ENCODE results near the gene OR2A25.

The OR2A25 gene

DNA sequence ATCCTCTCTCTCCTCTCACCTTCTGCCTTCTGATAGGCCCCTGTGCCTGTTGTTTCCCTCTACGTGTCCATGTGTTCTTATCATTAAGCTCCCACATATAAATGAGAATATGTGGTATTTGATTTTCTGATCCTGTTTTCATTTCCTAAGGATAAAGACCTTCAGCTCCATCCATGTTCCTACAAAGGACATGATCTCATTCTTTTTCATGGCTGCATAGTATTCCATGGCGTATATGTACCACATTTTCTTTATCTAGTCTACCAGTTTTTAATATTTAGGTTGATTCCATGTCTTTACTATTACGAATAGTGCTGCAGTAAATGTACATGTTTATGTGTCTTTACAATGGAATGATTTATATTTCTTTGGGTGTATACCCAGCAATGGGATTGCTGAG is 21.1 kb downstream of the OR2A25 start:
- in situ Hi-C loops (cut with MboI; ENCODE audit: low pct_unique_long_range_greater_than_20kb, low sequenced_read_pairs, unreplicated experiment) = no loop called here
- no peak for DNase-seq (ENCODE audit: low spot score)
- TF ChIP-seq, protein P1, sequence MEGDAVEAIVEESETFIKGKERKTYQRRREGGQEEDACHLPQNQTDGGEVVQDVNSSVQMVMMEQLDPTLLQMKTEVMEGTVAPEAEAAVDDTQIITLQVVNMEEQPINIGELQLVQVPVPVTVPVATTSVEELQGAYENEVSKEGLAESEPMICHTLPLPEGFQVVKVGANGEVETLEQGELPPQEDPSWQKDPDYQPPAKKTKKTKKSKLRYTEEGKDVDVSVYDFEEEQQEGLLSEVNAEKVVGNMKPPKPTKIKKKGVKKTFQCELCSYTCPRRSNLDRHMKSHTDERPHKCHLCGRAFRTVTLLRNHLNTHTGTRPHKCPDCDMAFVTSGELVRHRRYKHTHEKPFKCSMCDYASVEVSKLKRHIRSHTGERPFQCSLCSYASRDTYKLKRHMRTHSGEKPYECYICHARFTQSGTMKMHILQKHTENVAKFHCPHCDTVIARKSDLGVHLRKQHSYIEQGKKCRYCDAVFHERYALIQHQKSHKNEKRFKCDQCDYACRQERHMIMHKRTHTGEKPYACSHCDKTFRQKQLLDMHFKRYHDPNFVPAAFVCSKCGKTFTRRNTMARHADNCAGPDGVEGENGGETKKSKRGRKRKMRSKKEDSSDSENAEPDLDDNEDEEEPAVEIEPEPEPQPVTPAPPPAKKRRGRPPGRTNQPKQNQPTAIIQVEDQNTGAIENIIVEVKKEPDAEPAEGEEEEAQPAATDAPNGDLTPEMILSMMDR (IDR thresholded peaks at IDR 0.05; ENCODE audit: extremely low read depth, insufficient read depth, missing control alignments) = no peak

DNA sequence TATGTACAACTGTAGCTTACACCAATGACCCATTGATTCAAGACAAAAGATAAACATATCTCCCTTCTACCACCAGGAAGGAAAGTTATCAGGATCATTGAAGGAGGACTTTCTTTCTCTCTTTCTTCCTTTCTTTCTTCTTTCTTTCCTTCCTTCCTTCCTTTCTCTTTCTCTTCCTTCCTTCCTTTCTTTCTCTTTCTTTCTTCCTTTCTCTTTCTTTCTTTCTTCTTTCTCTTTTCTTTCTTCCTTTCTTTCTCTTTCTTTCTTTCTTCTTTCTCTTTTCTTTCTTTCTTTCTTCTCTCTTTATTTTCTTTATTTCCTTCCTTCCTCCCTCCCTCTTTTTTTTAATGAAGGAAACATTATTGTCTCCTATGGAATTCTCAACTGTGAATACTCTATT is 29.2 kb downstream of the OR2A25 start:
- in situ Hi-C loops (cut with MboI; ENCODE audit: low pct_unique_long_range_greater_than_20kb, low sequenced_read_pairs, unreplicated experiment) = no loop called here
- no peak for DNase-seq (ENCODE audit: low spot score)

DNA sequence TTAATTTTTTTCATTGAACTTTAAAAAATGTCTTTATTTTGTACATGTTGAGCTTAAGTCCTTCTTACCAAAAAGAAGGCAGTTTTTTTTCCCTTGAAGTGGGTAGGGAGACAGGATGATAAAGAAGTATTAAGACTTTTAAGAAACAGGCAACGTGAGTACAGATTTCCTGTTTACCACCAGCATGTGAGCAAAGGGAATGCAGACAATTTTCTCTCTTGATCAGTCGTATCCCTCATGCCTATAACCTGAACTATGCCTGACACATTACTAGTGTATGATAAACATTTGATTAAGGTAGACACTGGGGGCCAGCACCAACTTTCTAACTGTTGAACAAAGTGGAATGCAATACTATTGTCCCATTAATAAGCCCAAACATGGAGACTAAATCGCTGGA is 31.0 kb downstream of the OR2A25 start:
- TF ChIP-seq, protein P1 (IDR thresholded peaks at IDR 0.05; ENCODE audit: extremely low read depth, insufficient read depth, missing control alignments) = no peak
- DNase-seq (ENCODE audit: low spot score) = no peak
- in situ Hi-C loops (cut with MboI; ENCODE audit: low pct_unique_long_range_greater_than_20kb, low sequenced_read_pairs, unreplicated experiment) = no loop called here

More for the DNA sequence above, 29.2 kb downstream of the OR2A25 start:
- TF ChIP-seq, protein P1 (IDR thresholded peaks at IDR 0.05; ENCODE audit: extremely low read depth, insufficient read depth, missing control alignments) = no peak

DNA sequence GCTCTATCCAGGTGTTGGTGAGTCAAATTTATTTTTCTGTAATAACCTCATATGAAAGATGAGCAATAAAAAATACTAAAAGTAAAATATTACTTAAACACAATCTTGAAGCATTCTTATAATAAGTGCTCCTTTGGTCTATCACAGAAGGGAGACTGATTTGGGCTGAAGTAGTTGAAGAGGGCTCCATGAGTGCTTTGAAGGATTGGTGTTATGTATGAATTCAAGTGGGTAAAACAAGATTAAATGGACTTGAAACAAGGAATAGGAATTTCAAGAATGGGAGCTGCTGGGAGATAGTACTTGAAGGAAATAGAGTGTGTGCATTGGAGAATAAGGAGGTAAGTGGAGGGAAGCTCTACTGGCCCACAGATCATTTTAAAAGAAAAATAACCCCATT is 32.4 kb downstream of the OR2A25 start:
- no peak for DNase-seq (ENCODE audit: low spot score)
- in situ Hi-C loops (cut with MboI; ENCODE audit: low pct_unique_long_range_greater_than_20kb, low sequenced_read_pairs, unreplicated experiment) = no loop called here
- TF ChIP-seq, protein P1 (IDR thresholded peaks at IDR 0.05; ENCODE audit: extremely low read depth, insufficient read depth, missing control alignments) = no peak

DNA sequence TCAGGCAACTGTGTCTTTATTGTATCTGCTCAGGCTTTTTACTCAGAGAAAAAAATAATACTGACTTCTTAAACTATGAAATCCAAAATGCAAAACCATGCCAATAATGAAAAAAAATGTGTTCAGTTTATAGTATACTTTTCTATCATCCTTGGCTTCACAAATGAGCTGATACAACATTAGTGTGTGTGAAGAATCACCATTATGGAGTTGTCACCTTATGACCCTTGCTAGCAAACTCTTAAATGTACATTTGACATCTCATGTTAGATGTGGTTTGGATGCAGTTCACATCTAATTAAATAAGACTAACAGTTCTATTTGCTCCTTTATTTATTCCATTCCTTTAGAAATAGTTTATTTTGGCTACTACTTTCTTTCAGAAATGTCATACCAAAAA is 35.6 kb downstream of the OR2A25 start:
- in situ Hi-C loops (cut with MboI; ENCODE audit: low pct_unique_long_range_greater_than_20kb, low sequenced_read_pairs, unreplicated experiment) = no loop called here
- TF ChIP-seq, protein P1 (IDR thresholded peaks at IDR 0.05; ENCODE audit: extremely low read depth, insufficient read depth, missing control alignments) = no peak
- DNase-seq (ENCODE audit: low spot score) = no peak

DNA sequence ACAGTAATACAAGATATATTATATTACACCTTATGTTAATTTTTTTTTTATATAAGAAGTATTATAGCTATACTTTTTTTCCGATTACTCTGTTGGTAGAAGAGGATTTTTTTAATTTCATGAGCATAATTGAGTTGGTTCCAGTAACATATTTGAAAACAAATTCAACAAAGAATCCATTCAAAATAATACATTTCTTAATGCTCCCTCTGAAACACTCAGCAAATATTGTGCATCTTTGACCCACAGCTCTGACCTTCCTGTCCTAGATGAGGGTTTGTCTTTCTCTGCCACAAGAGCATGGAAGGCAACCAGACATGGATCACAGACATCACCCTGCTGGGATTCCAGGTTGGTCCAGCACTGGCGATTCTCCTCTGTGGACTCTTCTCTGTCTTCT is 39.7 kb downstream of the OR2A25 start, which contains the start of gene OR2A2:
OR2A2 (plus strand) TSS at position 301 of the 400 bp plus-strand sequence; CDS start at position 301, 0 bp downstream.
- in situ Hi-C loops (cut with MboI; ENCODE audit: low pct_unique_long_range_greater_than_20kb, low sequenced_read_pairs, unreplicated experiment) = no loop called here
- TF ChIP-seq, protein P1 (IDR thresholded peaks at IDR 0.05; ENCODE audit: extremely low read depth, insufficient read depth, missing control alignments) = no peak
- DNase-seq (ENCODE audit: low spot score) = no peak

DNA sequence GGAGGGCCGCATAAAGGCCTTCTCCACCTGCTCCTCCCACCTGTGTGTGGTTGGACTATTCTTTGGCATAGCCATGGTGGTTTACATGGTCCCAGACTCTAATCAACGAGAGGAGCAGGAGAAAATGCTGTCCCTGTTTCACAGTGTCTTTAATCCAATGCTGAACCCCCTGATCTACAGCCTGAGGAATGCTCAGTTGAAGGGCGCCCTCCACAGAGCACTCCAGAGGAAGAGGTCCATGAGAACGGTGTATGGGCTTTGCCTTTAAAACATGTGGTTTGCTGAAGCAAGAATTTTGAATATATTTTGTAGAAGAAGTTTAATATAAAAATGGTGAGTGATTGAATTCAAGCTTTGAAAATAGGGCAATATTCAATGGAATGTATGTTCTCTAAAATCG is 40.7 kb downstream of the OR2A25 start:
- no peak for DNase-seq (ENCODE audit: low spot score)
- in situ Hi-C loops (cut with MboI; ENCODE audit: low pct_unique_long_range_greater_than_20kb, low sequenced_read_pairs, unreplicated experiment) = no loop called here
- TF ChIP-seq, protein P1 (IDR thresholded peaks at IDR 0.05; ENCODE audit: extremely low read depth, insufficient read depth, missing control alignments) = no peak

All from GM13977 (cell line).